Measurements from ENCODE around the gene C3orf18. TPM values are rescaled to one million over a fixed set of nuclear protein-coding genes. Genes with fewer than 3 reads are reported as not detected.
A peak's percentile ranks its signal among the peaks of the same experiment; 100 is the strongest.

Gene C3orf18
- total RNA-seq, 4 donors from 2014 or later: 1.3 to 3.7 (median 2.2) TPM

- peaks cover 81% of the 10 kb centered on the region for H3K4me1 ChIP-seq
- peak overlapping the region; percentile 89 for H3K27ac ChIP-seq
- peaks cover 19% of the 10 kb centered on the region for H3K36me3 ChIP-seq
- H3K9me3 ChIP-seq: no peaks in the 10 kb centered on the region
- DNase-seq (ENCODE audit: low spot score in 2 of 2): no peak
- WGBS: 66% methylated on average over 5 of the region's 6 CpGs
- peak overlapping the region; percentile 75 for H3K4me3 ChIP-seq
- TF ChIP-seq POLR2A (IDR thresholded peaks at IDR 0.05) (no peak), EP300 (IDR thresholded peaks at IDR 0.05) (no peak), POLR2AphosphoS5 (IDR thresholded peaks at IDR 0.05) (no peak), CTCF (IDR thresholded peaks at IDR 0.05) (no peak)
- H3K27me3 ChIP-seq: no peaks in the 10 kb centered on the region
Observed at GRCh38 chr3:50610181-50610971, 42.8 kb upstream of the C3orf18 start.

- Histone ChIP-seq H3K9me3 (no peaks in the 10 kb centered on the region), H3K36me3 (peaks cover 19% of the 10 kb centered on the region), H3K27me3 (no peaks in the 10 kb centered on the region), H3K27ac (peak overlapping the region; percentile 2), H3K4me1 (peaks cover 88% of the 10 kb centered on the region), H3K4me3 (peak overlapping the region; percentile 75)
- TF ChIP-seq POLR2A (IDR thresholded peaks at IDR 0.05) (no peak), CTCF (IDR thresholded peaks at IDR 0.05) (no peak), EP300 (IDR thresholded peaks at IDR 0.05) (no peak), POLR2AphosphoS5 (IDR thresholded peaks at IDR 0.05) (no peak)
- 82% methylated on average over 3 of the region's 3 CpGs for WGBS
- no peak for DNase-seq (ENCODE audit: low spot score in 2 of 2)
Observed at GRCh38 chr3:50609763-50610085, 42.2 kb upstream of the C3orf18 start.

DNA sequence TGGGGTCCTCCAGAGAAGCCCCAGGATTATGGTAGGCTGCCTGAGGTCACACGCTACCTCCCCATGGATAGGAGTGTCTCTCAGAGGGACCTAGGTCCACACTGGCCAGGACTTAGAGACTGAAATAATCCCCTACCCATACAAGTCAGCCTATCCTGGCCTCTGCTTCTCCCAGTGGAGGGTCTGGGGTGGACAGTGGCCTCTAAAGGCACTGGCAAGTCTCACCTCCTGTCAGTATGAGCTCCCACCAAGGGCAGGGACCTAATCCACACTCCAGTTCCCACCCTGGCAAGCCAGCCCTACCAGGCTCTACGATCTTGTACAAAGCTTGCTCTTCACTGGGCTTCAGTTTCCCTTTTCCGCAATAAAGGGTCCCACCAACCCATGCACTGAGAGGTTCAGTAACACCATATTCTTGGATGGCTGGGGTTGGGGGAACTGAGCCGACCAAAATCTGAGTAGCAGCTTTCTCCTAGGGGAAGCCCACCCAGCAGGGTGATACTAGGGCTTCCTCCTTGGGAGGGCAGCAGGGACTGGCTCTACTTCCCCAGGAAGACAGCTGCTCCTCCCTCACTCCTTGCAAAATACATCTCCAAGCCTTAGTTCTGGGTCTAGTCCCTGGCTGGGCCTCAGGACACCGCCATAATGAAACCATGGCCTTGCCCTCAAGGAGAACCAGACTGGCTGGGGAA is 41.7 kb upstream of the C3orf18 start:
- no peak for DNase-seq (ENCODE audit: low spot score in 2 of 2)

DNA sequence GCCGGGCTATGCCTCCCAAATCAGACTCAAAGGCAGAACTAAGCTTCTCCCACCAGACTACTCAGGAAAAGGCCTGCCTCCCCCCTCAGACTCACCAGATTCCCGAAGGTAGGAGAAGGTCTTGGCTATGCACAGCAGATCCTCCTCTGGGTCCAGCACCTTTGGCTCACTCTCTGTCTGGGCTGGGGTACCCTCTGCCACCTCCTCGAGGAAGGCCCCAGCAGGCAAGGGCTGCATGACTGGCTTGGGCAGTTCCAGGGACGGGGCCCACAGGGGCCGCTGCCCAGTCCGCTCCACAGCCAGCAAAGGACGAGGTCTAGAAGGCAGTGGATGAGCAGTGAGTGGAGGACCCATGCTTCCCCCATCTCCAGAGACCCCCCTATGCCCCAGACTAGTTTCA is 40.7 kb upstream of the C3orf18 start:
- Histone ChIP-seq H3K36me3 (peaks cover 19% of the 10 kb centered on the region), H3K27ac (no peak overlapping the region), H3K27me3 (no peaks in the 10 kb centered on the region), H3K9me3 (no peaks in the 10 kb centered on the region), H3K4me1 (peaks cover 94% of the 10 kb centered on the region), H3K4me3 (peak overlapping the region; percentile 13)
- no peak for TF ChIP-seq EP300 (IDR thresholded peaks at IDR 0.05)
- no peak for TF ChIP-seq POLR2A (IDR thresholded peaks at IDR 0.05)
- no peak for TF ChIP-seq CTCF (IDR thresholded peaks at IDR 0.05)
- TF ChIP-seq POLR2AphosphoS5 (IDR thresholded peaks at IDR 0.05): no peak
- WGBS: 64% methylated on average over 6 of the region's 7 CpGs
- no peak for DNase-seq (ENCODE audit: low spot score in 2 of 2)

More for the DNA sequence above, 41.7 kb upstream of the C3orf18 start:
- TF ChIP-seq CTCF (IDR thresholded peaks at IDR 0.05) (no peak), POLR2A (IDR thresholded peaks at IDR 0.05) (no peak), EP300 (IDR thresholded peaks at IDR 0.05) (no peak), POLR2AphosphoS5 (IDR thresholded peaks at IDR 0.05) (no peak)
- WGBS: 74% methylated on average over 5 of the region's 5 CpGs
- Histone ChIP-seq H3K9me3 (no peaks in the 10 kb centered on the region), H3K36me3 (peaks cover 19% of the 10 kb centered on the region), H3K4me3 (peak overlapping the region; percentile 75), H3K27ac (peak overlapping the region; percentile 10), H3K27me3 (no peaks in the 10 kb centered on the region), H3K4me1 (peaks cover 93% of the 10 kb centered on the region)
